ENCODE results near the gene TMCC3.

TMCC3 gene

GRCh38 chr12:94532490-94533422 lies 117.6 kb downstream of the TMCC3 start:
- peak; percentile 42 for DNase-seq (ENCODE audit: low read depth)

DNA sequence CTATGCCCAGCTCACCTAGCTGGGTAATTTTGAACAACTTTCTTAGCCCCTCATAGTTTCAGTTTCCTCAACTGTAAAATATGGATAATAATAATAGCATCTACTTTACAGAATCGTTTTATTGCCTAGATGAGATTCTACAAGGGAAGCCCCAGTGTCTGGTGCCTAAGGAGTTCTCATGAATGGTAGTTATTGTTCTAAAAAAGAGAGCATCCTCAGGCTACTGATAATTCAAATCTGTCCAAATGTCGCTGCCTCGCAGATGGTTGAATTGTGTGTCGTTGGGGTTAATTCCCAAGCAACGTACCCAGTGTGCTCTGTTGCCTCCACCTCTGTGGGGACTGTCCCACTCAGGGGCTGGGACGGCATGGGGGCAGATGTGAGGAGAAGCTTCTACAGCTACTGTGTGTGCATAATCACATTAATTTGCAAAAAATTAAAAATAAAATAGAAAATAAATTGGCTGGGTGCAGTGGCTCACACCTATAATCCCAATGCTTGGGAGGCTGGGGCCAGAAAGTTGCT lies 119.1 kb downstream of the TMCC3 start:
- DNase-seq (ENCODE audit: low read depth) = no peak

- no peak for DNase-seq (ENCODE audit: low read depth)
Observed at GRCh38 chr12:94525951-94526350, 124.4 kb downstream of the TMCC3 start.
